ENCODE data around the gene GDPD5.

DNA sequence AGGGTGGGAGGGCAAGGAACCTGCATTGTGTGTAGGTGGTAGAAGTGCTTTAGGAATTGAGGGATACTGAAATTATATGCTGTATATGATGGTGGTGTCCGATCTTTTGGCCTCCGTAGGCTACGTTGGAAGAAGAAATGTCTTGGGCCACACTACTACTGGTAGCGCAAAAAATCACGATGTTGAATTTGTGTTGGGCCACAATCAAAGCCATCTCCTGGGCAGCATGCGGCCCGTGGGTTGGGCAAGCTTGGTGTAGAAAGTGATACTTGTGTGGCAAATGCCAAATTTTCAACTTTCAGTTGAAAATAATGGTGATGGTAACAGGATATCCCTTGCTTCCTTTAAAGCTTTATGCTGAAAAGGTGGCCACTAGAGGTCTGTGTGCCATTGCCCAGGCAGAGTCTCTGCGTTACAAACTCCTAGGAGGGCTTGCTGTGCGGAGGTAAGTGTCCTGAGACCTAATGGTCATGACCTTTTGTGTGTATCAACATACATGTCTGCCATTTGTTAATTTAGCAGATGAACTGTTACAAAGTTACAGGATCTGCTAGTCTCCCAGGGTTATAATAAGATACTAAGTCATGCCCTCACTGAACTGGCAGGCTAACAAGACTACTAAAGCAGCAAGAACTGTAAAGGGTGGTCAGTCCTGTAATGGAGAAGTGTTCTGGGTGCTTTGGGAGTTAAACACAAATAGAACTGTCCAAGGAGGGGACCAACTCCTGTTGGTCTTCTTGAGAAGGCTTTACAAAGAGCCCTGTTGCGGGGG lies 123.6 kb downstream of the GDPD5 start:
- no peak for TF ChIP-seq ZNF263 (CRISPR knock-in tag; IDR thresholded peaks at IDR 0.05; ENCODE audit: low read depth)
- no peak for TF ChIP-seq MLX (CRISPR knock-in tag; IDR thresholded peaks at IDR 0.05)
- TF ChIP-seq, protein P1, sequence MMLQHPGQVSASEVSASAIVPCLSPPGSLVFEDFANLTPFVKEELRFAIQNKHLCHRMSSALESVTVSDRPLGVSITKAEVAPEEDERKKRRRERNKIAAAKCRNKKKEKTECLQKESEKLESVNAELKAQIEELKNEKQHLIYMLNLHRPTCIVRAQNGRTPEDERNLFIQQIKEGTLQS (CRISPR knock-in tag; conservative IDR thresholded peaks at IDR 0.05) = no peak
- no peak for TF ChIP-seq TCF7 (CRISPR knock-in tag; IDR thresholded peaks at IDR 0.05; ENCODE audit: low read depth)
- no peak; the same call in 1 of the 2 replicates for TF ChIP-seq AR (CRISPR knock-in tag; IDR thresholded peaks at IDR 0.05)
- TF ChIP-seq, protein P2, sequence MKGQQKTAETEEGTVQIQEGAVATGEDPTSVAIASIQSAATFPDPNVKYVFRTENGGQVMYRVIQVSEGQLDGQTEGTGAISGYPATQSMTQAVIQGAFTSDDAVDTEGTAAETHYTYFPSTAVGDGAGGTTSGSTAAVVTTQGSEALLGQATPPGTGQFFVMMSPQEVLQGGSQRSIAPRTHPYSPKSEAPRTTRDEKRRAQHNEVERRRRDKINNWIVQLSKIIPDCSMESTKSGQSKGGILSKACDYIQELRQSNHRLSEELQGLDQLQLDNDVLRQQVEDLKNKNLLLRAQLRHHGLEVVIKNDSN (CRISPR knock-in tag; IDR thresholded peaks at IDR 0.05) = no peak
- TF ChIP-seq, protein P3, sequence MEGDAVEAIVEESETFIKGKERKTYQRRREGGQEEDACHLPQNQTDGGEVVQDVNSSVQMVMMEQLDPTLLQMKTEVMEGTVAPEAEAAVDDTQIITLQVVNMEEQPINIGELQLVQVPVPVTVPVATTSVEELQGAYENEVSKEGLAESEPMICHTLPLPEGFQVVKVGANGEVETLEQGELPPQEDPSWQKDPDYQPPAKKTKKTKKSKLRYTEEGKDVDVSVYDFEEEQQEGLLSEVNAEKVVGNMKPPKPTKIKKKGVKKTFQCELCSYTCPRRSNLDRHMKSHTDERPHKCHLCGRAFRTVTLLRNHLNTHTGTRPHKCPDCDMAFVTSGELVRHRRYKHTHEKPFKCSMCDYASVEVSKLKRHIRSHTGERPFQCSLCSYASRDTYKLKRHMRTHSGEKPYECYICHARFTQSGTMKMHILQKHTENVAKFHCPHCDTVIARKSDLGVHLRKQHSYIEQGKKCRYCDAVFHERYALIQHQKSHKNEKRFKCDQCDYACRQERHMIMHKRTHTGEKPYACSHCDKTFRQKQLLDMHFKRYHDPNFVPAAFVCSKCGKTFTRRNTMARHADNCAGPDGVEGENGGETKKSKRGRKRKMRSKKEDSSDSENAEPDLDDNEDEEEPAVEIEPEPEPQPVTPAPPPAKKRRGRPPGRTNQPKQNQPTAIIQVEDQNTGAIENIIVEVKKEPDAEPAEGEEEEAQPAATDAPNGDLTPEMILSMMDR (IDR thresholded peaks at IDR 0.05) = no peak
- TF ChIP-seq ZNF423 (CRISPR knock-in tag; IDR thresholded peaks at IDR 0.05) = no peak
- TF ChIP-seq JUN (CRISPR knock-in tag; IDR thresholded peaks at IDR 0.05) = no peak
- no peak for TF ChIP-seq ESRRA (CRISPR knock-in tag; IDR thresholded peaks at IDR 0.05; ENCODE audit: borderline replicate concordance)
